Glomerular visceral epithelial cell (primary cell): ENCODE measurements around the gene DDX39A.
"Not testable (repeated sequence)": the region's sequence is repeated elsewhere in the genome, so short reads cannot be mapped to it uniquely, and the experiment has no call there.

Experiments
- DNase-seq: peaks from one replicate; pipeline ENCODE4 v3.0.0-alpha.2; 2016; ENCODE audit errors: extremely low spot score

The DDX39A gene

DNA sequence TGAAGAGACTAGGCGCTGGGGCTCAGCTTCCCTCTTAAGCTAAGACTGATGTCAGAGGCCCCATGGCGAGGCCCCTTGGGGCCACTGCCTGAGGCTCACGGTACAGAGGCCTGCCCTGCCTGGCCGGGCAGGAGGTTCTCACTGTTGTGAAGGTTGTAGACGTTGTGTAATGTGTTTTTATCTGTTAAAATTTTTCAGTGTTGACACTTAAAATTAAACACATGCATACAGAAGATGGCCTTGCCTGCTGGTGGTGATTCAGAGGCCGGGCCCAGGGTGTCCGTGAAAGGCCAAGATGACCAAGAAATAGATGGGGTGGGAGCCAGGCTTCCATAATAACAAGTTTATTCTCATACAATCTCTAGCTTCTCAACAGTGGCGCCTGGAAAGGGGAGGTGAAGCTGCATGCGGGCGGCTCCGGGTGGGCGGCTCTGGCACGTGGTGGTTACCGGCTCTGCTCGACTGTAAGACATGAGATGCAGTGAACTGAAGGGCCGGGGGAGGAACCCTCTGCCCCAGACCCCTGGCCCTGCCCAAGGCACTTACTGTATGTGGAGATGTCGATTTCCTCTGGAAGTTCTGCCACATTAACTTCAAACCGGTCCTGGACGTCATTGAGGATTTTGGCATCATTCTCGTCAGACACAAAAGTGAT lies 10.5 kb downstream of the DDX39A start:
- DNase-seq = no peak

DNA sequence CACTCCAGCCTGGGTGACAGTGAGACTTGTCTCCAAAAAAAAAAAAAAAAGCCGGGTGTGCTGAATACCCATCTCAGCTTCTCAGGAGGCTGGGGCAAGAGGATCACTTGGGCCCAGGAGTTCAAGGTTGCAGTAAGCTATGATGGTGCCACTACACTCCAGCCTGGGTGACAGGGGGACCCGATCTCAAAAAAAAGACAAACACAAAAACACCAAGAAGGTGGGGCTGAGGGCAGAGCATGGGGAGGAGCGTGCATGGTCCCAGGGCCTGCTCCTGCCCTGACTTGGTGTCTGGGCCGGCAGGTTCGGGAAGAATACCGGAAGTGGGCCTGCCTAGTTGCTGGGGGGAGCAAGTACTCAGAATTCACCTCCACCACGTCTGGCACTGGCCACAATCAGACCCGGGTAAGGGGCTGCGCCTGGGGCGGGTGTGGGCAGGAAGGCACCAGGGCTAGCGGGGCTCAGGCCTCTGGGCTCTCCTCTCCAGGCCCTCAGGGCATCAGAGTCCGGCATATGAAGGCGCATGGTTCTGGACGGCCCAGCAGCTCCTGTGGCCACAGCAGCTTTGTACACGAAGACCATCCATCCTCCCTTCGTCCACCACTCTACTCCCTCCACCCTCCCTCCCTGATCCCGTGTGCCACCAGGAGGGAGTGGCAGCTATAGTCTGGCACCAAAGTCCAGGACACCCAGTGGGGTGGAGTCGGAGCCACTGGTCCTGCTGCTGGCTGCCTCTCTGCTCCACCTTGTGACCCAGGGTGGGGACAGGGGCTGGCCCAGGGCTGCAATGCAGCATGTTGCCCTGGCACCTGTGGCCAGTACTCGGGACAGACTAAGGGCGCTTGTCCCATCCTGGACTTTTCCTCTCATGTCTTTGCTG lies 11.3 kb downstream of the DDX39A start:
- DNase-seq = no peak

DNA sequence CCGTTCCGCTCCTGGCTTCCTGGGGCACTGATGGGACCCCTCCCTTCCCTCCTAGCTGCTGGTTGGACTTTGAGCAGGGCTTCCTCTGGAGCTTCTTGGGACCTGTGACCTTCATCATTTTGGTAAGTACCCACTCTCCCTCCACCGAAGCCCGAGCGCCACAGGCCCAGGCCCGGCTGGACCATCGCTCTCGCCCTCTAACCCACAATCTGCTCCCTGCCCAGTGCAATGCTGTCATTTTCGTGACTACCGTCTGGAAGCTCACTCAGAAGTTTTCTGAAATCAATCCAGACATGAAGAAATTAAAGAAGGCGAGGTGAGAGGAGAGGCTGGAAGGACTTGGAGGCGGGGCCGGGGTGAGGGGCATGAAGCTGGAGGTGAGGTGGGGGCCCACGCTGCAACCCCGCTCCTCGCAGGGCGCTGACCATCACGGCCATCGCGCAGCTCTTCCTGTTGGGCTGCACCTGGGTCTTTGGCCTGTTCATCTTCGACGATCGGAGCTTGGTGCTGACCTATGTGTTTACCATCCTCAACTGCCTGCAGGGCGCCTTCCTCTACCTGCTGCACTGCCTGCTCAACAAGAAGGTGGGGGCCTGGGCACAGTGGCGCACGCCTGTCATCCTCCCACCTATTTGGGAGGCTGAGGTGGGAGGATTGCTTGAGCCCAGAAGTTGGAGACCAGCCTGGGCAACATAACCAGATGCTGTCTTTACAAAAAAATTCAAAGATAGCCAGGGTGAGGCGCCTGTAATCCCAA lies 12.3 kb downstream of the DDX39A start:
- DNase-seq = no peak

DNA sequence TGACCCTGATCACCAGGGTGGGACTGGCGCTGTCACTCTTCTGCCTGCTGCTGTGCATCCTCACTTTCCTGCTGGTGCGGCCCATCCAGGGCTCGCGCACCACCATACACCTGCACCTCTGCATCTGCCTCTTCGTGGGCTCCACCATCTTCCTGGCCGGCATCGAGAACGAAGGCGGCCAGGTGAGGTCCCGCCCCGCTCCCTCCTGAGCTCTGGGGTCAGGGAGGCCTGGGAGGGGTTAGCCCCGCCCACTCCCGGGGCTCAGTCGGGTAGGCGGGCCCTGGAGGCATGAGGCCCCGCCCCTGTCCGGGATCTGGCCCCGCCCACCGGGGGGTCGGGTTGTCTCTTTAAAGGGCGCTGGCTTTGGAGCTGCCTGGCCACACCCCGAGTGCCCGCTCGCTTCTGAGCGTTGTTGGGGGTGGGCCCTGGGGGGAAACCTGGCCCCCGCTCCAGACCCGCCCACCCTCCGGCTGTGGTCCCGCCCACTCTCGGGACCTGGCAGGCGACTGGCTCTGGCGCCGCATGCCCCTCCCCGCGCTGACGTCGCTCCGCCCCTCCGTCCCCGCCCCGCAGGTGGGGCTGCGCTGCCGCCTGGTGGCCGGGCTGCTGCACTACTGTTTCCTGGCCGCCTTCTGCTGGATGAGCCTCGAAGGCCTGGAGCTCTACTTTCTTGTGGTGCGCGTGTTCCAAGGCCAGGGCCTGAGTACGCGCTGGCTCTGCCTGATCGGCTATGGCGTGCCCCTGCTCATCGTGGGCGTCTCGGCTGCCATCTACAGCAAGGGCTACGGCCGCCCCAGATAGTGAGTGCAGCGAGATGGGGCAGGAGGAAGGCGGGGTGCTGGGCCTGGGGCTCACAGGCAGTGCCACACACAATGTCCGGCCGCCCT lies 13.1 kb downstream of the DDX39A start:
- peak; percentile 76 for DNase-seq

DNA sequence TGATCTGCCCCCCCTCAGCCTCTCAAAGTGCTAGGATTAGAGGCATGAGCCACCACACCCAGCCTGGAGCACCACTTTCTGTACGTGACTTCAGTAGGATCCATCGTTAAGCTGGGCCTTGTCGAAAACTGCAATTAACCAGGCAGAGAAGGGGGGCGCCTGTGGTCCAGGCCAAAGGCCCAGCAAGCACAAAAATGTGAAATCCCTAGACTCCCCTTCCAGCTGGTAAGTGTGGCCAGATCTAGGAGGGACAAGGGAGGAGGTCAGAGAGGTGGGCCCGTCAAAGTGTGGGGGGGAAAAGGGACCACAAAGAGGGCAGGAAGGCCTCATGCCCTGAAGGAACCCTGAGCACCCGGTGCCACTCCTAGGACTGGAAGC lies 13.8 kb downstream of the DDX39A start:
- DNase-seq = no peak

DNA sequence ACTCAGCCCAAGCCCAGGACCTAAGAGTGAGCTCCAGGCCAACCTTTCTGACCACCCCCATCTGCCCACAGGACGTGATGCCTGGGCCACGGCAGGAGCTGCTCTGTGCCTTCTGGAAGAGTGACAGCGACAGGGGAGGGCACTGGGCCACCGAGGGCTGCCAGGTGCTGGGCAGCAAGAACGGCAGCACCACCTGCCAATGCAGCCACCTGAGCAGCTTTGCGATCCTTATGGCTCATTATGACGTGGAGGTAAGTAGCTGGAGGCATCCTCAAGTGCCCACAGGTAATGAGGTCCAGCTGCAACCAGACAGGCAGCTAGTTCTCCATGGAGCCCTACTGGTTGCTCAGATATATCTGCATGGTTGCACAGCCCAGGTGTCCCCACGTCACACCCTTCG lies 14.8 kb downstream of the DDX39A start:
- DNase-seq = no peak

DNA sequence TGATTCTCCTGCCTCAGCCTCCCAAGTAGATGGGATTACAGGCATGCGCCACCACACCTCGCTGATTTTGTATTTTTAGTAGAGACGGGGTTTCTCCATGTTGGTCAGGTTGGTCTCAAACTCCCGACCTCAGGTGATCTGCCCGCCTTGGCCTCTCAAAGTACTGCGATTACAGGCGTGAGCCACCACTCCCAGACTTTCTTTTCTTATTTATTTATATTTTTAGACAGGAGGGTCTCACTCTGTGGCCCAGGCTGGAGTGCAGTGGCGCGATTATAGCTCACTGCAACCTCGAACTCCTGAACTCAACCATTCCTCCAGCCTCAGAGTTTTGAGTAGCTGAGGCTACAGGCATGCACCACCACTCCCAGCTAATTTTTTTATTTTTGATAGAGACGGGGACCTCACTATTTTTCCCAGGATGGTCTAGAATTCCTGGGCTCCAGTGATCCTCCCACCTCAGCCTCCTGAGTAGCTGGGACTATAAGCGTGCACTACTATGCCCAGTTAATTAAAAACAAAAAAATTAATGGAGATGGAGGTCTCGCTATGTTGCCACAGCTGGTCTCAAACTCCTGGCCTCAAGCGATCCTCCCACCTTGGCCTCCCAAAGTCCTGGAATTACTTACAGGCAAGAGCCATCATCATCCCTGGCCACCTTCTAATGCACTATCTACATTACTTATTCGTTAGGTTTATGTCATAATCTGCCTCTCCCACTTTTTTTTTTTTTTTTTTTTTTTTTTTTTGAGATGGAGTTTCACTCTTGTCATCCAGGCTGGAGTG lies 15.8 kb downstream of the DDX39A start:
- DNase-seq = not testable (repeated sequence)

DNA sequence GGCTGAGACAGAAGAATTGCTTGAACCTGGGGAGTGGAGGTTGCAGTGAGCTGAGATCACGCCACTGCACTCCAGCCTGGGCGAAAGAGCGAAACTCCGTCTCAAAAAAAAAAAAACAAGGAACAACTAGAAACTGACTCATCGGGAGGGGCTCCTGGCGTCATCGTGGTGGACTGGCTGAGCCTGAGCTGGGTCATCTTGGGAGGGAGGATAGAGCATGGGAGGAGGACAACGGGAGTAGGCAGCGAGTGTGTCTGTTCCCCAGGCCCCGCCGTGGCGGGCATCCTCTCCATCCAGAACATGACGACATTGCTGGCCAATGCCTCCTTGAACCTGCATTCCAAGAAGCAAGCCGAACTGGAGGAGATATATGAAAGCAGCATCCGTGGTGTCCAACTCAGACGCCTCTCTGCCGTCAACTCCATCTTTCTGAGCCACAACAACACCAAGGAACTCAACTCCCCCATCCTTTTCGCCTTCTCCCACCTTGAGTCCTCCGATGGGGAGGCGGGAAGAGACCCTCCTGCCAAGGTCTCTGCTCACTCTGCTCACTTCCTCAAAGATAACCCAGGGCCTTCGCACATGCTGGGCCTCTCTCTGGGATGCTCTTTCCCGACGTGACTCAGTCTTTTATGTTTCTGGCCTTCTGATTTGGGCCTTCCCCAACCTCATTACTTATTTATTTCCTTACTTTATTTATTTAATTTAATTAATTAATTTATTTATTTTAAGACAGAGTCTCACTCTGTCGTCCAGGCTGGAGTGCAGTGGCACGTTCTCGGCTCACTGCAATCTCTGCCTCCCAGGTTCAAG lies 16.6 kb downstream of the DDX39A start:
- peak; percentile 40 for DNase-seq

DNA sequence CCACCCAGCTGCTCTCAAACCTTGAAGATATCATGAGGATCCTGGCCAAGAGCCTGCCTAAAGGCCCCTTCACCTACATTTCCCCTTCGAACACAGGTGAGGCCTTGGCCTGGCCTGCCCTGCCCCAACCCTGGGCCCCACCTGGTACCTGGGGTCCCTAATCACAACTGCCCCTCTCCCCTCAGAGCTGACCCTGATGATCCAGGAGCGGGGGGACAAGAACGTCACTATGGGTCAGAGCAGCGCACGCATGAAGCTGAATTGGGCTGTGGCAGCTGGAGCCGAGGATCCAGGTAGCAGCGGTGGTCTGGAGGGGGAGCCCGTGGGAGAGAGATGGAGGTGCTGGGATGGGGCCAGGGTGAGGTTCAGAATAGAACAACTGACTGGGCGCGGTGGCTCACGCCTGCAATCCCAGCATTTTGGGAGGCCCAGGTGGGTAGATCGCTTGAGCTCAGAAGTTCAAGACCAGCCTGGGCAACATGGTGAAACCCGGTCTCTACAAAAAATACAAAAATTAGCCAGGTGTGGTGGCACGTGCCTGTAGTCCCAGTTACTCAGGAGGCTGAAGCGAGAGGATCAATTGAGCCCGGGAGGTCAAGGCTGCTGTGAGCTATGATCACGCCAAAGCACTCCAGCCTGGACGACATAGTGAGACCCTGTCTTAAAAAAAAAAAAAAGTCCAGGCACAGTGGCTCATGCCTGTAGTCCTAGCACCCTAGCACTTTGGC lies 17.5 kb downstream of the DDX39A start:
- no peak for DNase-seq

DNA sequence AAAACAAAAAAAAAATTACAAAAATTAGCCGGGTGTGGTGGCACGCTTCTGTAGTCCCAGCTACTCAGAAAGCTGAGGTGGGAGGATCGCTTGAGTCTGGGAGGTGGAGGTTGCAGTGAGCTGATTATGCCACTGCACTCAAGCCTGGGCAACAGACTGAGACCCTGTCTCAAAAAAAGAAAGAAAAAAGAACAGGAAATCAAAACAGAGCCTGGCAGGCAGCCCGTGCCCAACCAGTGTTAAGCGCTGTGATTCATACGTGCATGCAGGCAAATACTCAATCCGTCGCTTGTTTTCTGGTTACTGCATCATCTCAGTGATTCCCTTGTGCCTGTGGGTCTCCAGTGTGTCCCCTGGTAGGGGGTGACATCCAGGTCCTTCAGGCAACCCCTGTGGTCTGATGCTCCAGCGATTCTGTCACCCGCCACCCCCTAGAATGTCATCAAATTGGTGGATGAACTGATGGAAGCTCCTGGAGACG lies 18.1 kb downstream of the DDX39A start:
- no peak for DNase-seq

DNA sequence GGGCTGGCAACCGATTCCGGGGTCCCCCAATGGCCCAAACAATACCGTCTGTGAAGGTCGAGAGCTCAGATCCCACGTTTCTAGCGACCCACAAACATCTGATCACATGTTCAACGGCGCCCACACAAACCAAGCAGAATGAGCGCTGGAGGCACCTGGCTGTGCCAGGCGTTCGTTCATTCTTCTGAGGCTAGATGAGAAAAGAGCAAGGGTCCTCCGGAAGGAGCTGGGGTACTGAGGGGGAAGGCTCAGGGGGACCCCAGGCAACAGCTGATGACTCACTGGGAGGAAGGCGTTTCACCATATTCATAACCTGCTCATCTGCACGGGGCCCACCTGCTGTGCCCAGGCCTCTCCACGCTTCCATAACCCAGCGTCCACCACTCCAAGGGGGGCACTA lies 22.0 kb downstream of the DDX39A start:
- DNase-seq = not testable (repeated sequence)

DNA sequence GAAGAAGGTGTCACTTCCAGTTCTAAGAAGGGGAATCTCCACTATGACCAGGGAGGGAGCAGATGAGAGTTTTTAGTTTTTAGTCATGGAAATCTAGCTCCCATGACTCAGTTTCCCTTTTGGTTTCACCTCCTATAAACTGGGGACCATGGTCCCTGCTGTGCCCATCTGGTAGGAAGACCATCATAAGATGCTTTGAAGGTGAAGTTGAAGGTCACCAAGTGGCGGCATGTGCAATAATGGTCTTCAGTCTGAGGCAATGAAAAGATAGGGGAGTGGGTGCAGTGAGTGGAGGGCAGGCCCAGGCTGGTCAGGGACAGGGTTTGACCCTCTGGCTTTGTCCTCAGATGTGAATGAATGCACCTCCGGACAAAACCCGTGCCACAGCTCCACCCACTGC lies 22.4 kb downstream of the DDX39A start:
- DNase-seq = not testable (repeated sequence)

DNA sequence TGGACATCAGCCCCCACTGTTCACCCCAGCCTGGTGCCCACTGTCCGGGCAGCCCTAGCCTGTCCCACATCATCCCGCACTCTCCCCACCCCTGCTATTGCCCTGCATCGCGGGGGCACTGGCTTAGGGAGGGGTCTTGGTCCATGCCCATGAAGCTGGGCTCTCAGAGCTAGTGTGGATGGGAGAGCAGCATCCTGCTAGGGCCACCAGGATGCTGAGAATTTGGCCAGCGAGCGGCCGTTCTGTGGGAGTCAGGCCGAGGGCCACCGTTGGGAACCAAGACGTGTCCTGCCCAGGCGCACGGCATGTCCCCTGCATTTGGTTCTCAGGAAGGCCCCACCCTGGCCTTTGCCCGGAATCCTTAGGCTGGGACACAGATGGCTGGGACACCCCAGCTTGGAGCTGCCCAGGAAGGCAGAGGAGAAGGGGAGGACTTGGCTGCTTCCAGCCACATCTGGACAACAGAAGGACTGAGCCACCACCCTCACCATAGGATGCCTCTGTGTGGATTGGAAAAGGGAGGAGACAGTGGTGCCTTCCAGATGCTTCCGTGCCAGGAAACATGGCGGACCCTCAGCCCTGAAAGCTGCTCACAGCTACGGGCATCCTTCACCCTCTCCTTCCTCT lies 23.3 kb downstream of the DDX39A start:
- no peak for DNase-seq

DNA sequence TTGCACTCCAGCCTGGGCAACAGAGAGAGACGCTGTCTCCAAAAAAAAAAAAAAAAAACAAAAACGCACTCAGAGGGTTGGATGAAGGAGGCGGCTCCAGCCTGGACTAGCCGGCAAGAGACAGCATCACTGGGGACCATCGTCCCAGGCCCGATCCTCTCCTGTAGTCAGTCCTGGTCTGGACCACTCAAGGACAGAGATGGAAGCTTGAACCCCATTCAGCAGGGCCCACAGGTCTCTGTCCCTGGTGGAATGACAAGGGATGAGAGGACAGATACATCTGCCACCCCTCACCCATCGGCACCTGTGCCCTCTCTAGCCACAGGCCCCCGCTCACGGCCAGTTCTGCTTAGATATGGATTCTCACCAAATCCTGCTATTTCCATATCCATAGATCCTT lies 23.9 kb downstream of the DDX39A start:
- DNase-seq = no peak

DNA sequence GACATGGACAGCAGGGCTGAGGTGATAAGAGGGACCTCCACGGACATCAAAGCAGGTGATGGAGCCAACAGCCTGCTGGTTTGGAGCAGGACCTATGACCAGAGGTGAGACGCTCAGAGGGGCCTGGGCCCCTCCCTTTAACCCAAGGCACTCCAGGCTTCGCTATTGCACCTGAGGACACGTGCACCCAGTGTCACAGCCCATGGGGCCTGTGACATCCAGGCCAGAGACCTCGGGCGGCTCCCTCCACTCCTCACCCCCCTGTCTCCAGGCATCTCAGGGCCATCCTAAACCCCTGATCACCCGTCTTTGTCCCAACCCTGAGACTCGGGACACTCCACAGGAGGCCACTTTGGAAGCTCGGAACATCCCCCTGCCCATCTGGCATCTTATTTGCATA lies 25.0 kb downstream of the DDX39A start:
- no peak for DNase-seq

DNA sequence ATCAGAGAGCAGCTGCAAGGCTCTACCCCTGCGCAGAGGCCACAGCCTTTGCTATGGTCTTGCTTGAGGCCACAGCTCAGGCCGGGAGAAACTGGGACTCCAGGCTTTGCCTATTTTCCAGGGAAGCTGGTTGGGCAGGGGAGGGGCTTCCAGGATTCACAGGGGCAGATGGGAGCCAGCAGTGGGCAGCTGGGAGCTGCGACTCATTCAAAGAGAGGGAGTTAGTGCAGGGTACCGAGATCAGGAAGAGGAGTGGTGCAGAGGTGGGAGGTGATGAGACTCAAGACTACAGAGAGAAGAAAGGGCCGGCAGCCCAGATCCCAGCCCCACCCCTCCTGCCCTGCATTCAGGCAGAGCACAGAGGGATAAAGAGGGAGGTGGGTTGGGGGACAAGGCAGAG lies 25.8 kb downstream of the DDX39A start:
- DNase-seq = no peak

DNA sequence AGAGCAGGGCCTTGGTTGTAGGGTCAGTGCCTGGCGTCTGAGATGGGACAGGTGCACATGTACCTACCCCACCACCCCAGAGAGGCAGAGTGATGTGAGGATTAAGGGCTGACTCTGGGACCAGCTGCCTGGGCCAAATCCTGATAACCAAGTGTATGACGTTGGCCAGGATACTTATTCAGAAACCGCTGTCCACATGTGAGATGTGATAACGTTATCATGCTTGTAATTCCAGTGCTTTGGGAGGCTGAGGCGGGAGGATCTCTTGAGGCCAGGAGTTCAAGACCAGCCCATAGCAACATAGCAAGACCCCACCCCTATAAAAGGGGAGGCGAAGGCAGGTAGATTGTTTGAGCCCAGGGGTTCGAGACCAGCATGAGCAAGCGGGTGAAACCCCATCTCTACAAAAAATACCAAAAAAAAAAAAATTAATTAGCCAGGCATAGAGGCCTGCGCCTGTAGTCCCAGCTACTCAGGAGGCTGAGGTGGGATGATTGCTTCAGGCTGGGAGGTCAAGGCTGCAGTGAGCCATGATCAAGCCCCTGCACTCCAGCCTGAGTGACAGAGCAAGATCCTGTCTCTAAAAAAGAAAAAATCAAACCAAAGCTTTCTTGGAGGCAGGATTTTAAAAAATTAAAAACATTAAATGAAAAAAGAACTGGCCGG lies 27.9 kb downstream of the DDX39A start:
- DNase-seq = no peak

DNA sequence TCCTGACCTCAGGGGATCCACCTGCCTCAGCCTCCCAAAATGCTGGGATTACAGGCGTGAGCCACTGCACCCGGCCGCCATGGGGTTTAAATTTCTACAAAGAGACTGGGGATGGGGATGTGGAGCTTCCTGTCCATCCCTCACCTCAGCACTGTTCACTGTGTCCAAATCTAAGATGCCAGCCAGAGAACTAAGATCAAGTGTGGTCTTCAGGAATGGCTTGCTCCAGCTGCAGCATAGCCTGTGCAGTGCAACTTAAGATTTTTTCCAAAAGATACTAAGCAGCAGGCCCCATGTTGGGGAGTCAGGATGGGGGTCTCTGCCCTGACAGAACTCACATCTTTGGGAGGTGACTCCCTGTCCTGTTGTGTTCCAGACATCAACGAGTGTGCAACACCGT lies 28.6 kb downstream of the DDX39A start:
- DNase-seq = no peak
